Liver (tissue), 9 donors: ENCODE data around the gene PACS1. TPM values are rescaled to one million over a fixed set of nuclear protein-coding genes. Genes with fewer than 3 reads are reported as not detected.

Experiments
- DNase-seq: peaks from one replicate; pipeline ENCODE4 v3.0.0-alpha.2; 2017; ENCODE audit warnings: low spot score
- H3K27ac ChIP-seq, 2 donors: one replicate each; pipeline ENCODE4 v1.7.0; 2013; ENCODE audit warnings: inconsistent platforms in 2 of 2, low read length in 2 of 2, control low read depth in 1 of 2, low read depth in 1 of 2, mild to moderate bottlenecking in 1 of 2
- H3K27me3 ChIP-seq, 4 donors: one replicate each; pipeline versions ENCODE4 v1.6.1 to v1.7.0; 2013; ENCODE audit warnings: low read length in 3 of 4, inconsistent platforms in 1 of 4, mild to moderate bottlenecking in 1 of 4, moderate library complexity in 1 of 4; ENCODE audit not compliant: control insufficient read depth in 4 of 4, insufficient read depth in 4 of 4
- H3K36me3 ChIP-seq, 4 donors: one replicate each; pipeline versions ENCODE4 v1.6.1 to v1.7.0; 2013; ENCODE audit warnings: low read length in 3 of 4, mild to moderate bottlenecking in 3 of 4, low read depth in 1 of 4, moderate library complexity in 1 of 4; ENCODE audit not compliant: control insufficient read depth in 4 of 4, insufficient read depth in 3 of 4
- H3K4me1 ChIP-seq, 4 donors: one replicate each; pipeline versions ENCODE4 v1.6.1 to v1.7.0; 2013; ENCODE audit warnings: low read length in 3 of 4, mild to moderate bottlenecking in 3 of 4, moderate library complexity in 1 of 4; ENCODE audit not compliant: control insufficient read depth in 4 of 4, insufficient read depth in 4 of 4
- H3K4me3 ChIP-seq, 3 donors: one replicate each; pipeline versions ENCODE4 v1.6.1 to v1.7.0; 2013; ENCODE audit warnings: low read length in 3 of 3, control low read depth in 1 of 3, low read depth in 1 of 3, mild to moderate bottlenecking in 1 of 3
- H3K9ac ChIP-seq, 2 donors: one replicate each; pipeline ENCODE4 v1.7.0; 2013; ENCODE audit warnings: low read length in 2 of 2, mild to moderate bottlenecking in 2 of 2, moderate library complexity in 2 of 2, control low read depth in 1 of 2, low read depth in 1 of 2
- H3K9me3 ChIP-seq, 4 donors: one replicate each; pipeline versions ENCODE4 v1.6.1 to v1.7.0; 2013; ENCODE audit warnings: low read length in 3 of 4; ENCODE audit not compliant: control insufficient read depth in 4 of 4
- EGR1 ChIP-seq, 2 donors: IDR thresholded peaks; 2 replicates each; pipeline ENCODE4 v1.6.1; 2016 to 2018; ENCODE audit warnings: antibody characterized with exemption in 2 of 2, low read depth in 2 of 2
- FOXA1 ChIP-seq: IDR thresholded peaks from 2 replicates; pipeline ENCODE4 v1.6.1; 2016; ENCODE audit warnings: antibody characterized with exemption
- FOXA2 ChIP-seq: IDR thresholded peaks from 2 replicates; pipeline ENCODE4 v1.6.1; 2016; ENCODE audit warnings: antibody characterized with exemption
- GABPA ChIP-seq, 2 donors: IDR thresholded peaks in 1 of 2; conservative IDR thresholded peaks in 1 of 2; 2 replicates each; pipeline ENCODE4 v1.6.1; 2016; ENCODE audit warnings: antibody characterized with exemption in 2 of 2, mild to moderate bottlenecking in 1 of 2, moderate library complexity in 1 of 2
- HNF4A ChIP-seq, 2 donors: conservative IDR thresholded peaks; 2 replicates each; pipeline ENCODE4 v1.6.1; 2016; ENCODE audit warnings: antibody characterized with exemption in 2 of 2, mild to moderate bottlenecking in 2 of 2
- HNF4G ChIP-seq: IDR thresholded peaks from 2 replicates; pipeline ENCODE4 v1.6.1; 2016; ENCODE audit warnings: antibody characterized with exemption
- JUND ChIP-seq, 2 donors: IDR thresholded peaks; 2 replicates each; pipeline ENCODE4 v1.6.1; 2016; ENCODE audit warnings: antibody characterized with exemption in 2 of 2
- NR2F2 ChIP-seq: IDR thresholded peaks from 2 replicates; pipeline ENCODE4 v1.6.1; 2016; ENCODE audit warnings: antibody characterized with exemption
- RAD21 ChIP-seq, 2 donors: IDR thresholded peaks; 2 replicates each; pipeline ENCODE4 v1.6.1; 2016; ENCODE audit warnings: antibody characterized with exemption in 2 of 2, mild to moderate bottlenecking in 2 of 2
- RXRA ChIP-seq, 2 donors: IDR thresholded peaks; 2 replicates each; pipeline ENCODE4 v1.6.1; 2017 to 2018; ENCODE audit warnings: antibody characterized with exemption in 2 of 2, mild to moderate bottlenecking in 1 of 2
- SP1 ChIP-seq: IDR thresholded peaks from 2 replicates; pipeline ENCODE4 v1.6.1; 2018; ENCODE audit warnings: antibody characterized with exemption, mild to moderate bottlenecking
- TAF1 ChIP-seq: conservative IDR thresholded peaks from 2 replicates; pipeline ENCODE4 v1.6.1; 2016; ENCODE audit warnings: antibody characterized with exemption, mild to moderate bottlenecking
- YY1 ChIP-seq: IDR thresholded peaks from 2 replicates; pipeline ENCODE4 v1.6.1; 2016; ENCODE audit warnings: antibody characterized with exemption, mild to moderate bottlenecking
- WGBS: extraction: QIAGEN DNeasy Blood & Tissue Kit; methylation state at CpG from one replicate; pipeline ENCODE4 v1.1.7; 2013; 5-methylcytosine and 5-hydroxymethylcytosine counted together
- polyA plus RNA-seq, 2 donors: library from polyadenylated mRNA; stranded (reverse) in 1 of 2; unstranded in 1 of 2; fragments of 200-250 nt in 1 of 2; fragments of >200 nt in 1 of 2; fragmentation: Nextera tagmentation in 1 of 2; extraction: Ambion mirVana in 1 of 2; gene quantifications; one replicate each; pipeline versions ENCODE4 v1.2.1 to v1.2.3, GENCODE V29; 2013 to 2015
- total RNA-seq, 2 donors: library from RNA; depleted of rRNA; stranded (reverse); fragments of >200 nt; gene quantifications; one replicate each; pipeline ENCODE4 v1.2.3, GENCODE V29; 2014
- TF ChIP-seq, protein P1 (sequence below): fragments of 150-350 bp; IDR thresholded peaks from 2 replicates; pipeline ENCODE4 v1.5.1; 2017; ENCODE audit warnings: improper control_type of control experiment, low read depth, low read length; ENCODE audit not compliant: missing input control
- TF ChIP-seq, protein P2 (sequence below): IDR thresholded peaks from 2 replicates; pipeline ENCODE4 v1.6.1; 2016; ENCODE audit warnings: antibody characterized with exemption
- TF ChIP-seq, protein P3 (sequence below): IDR thresholded peaks from 2 replicates; pipeline ENCODE4 v1.6.1; 2016; ENCODE audit warnings: antibody characterized with exemption
- TF ChIP-seq, protein P4 (sequence below): IDR thresholded peaks from 2 replicates; pipeline ENCODE4 v1.6.1; 2016; ENCODE audit warnings: antibody characterized with exemption
- TF ChIP-seq, protein P5 (sequence below): IDR thresholded peaks from 2 replicates; pipeline ENCODE4 v1.6.1; 2016; ENCODE audit warnings: antibody characterized with exemption, mild to moderate bottlenecking
- donor health status: healthy.
- donor health status: healthy.
- donor health status: healthy.
- donor health status: healthy.
- donor health status: healthy.

The PACS1 gene
- total and polyA plus RNA-seq, 4 donors: 2.7 to 9.1 (median 7.3) TPM

DNA sequence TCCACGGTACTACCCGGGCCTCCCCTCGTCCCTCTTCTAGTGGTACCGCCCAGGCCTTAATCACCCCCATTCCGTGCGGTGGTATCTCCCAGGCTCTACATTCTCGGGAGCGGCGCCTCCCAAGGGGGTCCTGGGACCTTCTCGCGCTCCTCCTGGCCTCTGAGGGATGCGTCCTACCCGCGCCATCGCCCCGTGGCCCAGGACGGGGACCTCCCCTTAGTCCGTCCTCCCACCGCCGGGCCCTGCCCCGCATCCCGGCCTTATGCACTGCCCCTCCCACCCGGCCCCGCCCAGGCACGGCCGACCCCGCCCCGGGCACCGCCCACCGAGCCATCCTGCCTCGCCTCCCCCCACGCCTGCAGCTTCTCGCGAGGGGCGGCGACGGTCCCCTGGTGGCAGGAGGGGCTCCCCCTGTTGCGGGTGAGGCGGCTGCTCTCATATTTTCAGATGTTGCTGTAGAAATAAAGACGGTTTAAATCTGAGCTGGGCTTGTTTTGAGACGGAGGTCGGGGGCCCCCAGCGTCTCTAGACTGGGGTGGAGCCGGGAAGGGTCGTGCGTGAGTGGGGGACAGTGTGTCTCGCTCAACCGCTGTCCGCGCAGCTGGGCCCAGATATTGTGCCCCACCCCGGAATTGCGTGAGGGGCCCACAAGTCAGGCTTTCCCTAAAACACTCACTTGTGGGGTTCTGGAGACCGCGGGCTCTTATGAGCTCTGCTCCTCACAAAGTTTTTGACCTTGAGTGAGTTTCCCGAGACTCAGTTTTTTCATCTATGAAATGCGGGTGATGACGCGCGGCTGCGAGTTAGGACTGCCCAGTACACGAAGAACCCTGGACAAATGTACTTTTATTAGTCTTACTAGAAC lies 197.5 kb downstream of the PACS1 start:
- Histone ChIP-seq H3K9me3 (no peaks in the 10 kb centered on the region), H3K4me1 (peaks cover 4 to 23% (median 17%) of the 10 kb centered on the region in 4 donors), H3K27ac (peak overlapping the region; percentile 91 to 92), H3K4me3 (peak overlapping the region; percentile 57 to 65 (median 59)), H3K36me3 (peaks cover under 1 to 12% (median 9%) of the 10 kb centered on the region in 4 donors), H3K9ac (peak overlapping the region; percentile 68 to 73), H3K27me3 (no peaks in the 10 kb centered on the region)
- WGBS: 3% methylated on average over 61 of the region's 61 CpGs
- TF ChIP-seq FOXA2: no peak
- TF ChIP-seq, protein P1, sequence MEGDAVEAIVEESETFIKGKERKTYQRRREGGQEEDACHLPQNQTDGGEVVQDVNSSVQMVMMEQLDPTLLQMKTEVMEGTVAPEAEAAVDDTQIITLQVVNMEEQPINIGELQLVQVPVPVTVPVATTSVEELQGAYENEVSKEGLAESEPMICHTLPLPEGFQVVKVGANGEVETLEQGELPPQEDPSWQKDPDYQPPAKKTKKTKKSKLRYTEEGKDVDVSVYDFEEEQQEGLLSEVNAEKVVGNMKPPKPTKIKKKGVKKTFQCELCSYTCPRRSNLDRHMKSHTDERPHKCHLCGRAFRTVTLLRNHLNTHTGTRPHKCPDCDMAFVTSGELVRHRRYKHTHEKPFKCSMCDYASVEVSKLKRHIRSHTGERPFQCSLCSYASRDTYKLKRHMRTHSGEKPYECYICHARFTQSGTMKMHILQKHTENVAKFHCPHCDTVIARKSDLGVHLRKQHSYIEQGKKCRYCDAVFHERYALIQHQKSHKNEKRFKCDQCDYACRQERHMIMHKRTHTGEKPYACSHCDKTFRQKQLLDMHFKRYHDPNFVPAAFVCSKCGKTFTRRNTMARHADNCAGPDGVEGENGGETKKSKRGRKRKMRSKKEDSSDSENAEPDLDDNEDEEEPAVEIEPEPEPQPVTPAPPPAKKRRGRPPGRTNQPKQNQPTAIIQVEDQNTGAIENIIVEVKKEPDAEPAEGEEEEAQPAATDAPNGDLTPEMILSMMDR: peak; percentile 6
- peak; percentile 16 for TF ChIP-seq SP1
- TF ChIP-seq JUND (IDR thresholded peaks at IDR 0.05): peak in 1 of 2 donors; percentile 47
- TF ChIP-seq TAF1: no peak
- TF ChIP-seq HNF4G: no peak
- TF ChIP-seq GABPA (IDR thresholded peaks at IDR 0.05 in 1 of 2, conservative IDR thresholded peaks at IDR 0.05 in 1 of 2): no peak
- no peak for TF ChIP-seq YY1
- TF ChIP-seq, protein P2, sequence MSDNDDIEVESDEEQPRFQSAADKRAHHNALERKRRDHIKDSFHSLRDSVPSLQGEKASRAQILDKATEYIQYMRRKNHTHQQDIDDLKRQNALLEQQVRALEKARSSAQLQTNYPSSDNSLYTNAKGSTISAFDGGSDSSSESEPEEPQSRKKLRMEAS: no peak
- TF ChIP-seq FOXA1: no peak
- no peak for TF ChIP-seq EGR1 (IDR thresholded peaks at IDR 0.05; ENCODE audit: low read depth in 2 of 2)
- TF ChIP-seq RAD21 (IDR thresholded peaks at IDR 0.05): no peak
- no peak for TF ChIP-seq RXRA (IDR thresholded peaks at IDR 0.05)
- peak; percentile 14 for TF ChIP-seq NR2F2
- TF ChIP-seq HNF4A (conservative IDR thresholded peaks at IDR 0.05): no peak
- TF ChIP-seq, protein P3, sequence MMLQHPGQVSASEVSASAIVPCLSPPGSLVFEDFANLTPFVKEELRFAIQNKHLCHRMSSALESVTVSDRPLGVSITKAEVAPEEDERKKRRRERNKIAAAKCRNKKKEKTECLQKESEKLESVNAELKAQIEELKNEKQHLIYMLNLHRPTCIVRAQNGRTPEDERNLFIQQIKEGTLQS: no peak
- TF ChIP-seq, protein P4, sequence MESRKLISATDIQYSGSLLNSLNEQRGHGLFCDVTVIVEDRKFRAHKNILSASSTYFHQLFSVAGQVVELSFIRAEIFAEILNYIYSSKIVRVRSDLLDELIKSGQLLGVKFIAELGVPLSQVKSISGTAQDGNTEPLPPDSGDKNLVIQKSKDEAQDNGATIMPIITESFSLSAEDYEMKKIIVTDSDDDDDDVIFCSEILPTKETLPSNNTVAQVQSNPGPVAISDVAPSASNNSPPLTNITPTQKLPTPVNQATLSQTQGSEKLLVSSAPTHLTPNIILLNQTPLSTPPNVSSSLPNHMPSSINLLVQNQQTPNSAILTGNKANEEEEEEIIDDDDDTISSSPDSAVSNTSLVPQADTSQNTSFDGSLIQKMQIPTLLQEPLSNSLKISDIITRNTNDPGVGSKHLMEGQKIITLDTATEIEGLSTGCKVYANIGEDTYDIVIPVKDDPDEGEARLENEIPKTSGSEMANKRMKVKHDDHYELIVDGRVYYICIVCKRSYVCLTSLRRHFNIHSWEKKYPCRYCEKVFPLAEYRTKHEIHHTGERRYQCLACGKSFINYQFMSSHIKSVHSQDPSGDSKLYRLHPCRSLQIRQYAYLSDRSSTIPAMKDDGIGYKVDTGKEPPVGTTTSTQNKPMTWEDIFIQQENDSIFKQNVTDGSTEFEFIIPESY: no peak
- TF ChIP-seq, protein P5, sequence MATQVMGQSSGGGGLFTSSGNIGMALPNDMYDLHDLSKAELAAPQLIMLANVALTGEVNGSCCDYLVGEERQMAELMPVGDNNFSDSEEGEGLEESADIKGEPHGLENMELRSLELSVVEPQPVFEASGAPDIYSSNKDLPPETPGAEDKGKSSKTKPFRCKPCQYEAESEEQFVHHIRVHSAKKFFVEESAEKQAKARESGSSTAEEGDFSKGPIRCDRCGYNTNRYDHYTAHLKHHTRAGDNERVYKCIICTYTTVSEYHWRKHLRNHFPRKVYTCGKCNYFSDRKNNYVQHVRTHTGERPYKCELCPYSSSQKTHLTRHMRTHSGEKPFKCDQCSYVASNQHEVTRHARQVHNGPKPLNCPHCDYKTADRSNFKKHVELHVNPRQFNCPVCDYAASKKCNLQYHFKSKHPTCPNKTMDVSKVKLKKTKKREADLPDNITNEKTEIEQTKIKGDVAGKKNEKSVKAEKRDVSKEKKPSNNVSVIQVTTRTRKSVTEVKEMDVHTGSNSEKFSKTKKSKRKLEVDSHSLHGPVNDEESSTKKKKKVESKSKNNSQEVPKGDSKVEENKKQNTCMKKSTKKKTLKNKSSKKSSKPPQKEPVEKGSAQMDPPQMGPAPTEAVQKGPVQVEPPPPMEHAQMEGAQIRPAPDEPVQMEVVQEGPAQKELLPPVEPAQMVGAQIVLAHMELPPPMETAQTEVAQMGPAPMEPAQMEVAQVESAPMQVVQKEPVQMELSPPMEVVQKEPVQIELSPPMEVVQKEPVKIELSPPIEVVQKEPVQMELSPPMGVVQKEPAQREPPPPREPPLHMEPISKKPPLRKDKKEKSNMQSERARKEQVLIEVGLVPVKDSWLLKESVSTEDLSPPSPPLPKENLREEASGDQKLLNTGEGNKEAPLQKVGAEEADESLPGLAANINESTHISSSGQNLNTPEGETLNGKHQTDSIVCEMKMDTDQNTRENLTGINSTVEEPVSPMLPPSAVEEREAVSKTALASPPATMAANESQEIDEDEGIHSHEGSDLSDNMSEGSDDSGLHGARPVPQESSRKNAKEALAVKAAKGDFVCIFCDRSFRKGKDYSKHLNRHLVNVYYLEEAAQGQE: no peak
- DNase-seq: peak; percentile 96
